Smooth muscle cell of the brain vasculature (primary cell): ENCODE results near the gene LGALS8.
"Not testable (repeated sequence)": the region's sequence is repeated elsewhere in the genome, so short reads cannot be mapped to it uniquely, and the experiment has no call there.

Experiments used
- DNase-seq: peaks from one replicate; pipeline ENCODE4 v3.0.0-alpha.2; 2012; ENCODE audit warnings: low read depth, low spot score

LGALS8 gene

GRCh38 chr1:236523704-236524141 is at the start of gene LGALS8:
TSS of gene LGALS8 (plus strand) at chr1:236523982. CDS start at chr1:236526071, 2,089 bp downstream.
- DNase-seq: peak; percentile 49

GRCh38 chr1:236476019-236476418 is 47.8 kb upstream of the LGALS8 start:
- DNase-seq: no peak

GRCh38 chr1:236480758-236481436 is 42.9 kb upstream of the LGALS8 start:
- no peak for DNase-seq

GRCh38 chr1:236484310-236484971 is 39.3 kb upstream of the LGALS8 start:
- DNase-seq: no peak

- no peak for DNase-seq
These were observed 37.3 kb upstream of the LGALS8 start for GRCh38 chr1:236486356-236487002.

GRCh38 chr1:236489161-236489560 is 34.6 kb upstream of the LGALS8 start:
- not testable (repeated sequence) for DNase-seq

- no peak for DNase-seq
These were observed 33.9 kb upstream of the LGALS8 start for GRCh38 chr1:236489710-236490377.

GRCh38 chr1:236491469-236492136 is 32.2 kb upstream of the LGALS8 start:
- no peak for DNase-seq

- no peak for DNase-seq
These were observed 31.4 kb upstream of the LGALS8 start for GRCh38 chr1:236492378-236492777.

- no peak for DNase-seq
These were observed 29.7 kb upstream of the LGALS8 start for GRCh38 chr1:236494082-236494481.

- DNase-seq: no peak
These were observed 29.0 kb upstream of the LGALS8 start for GRCh38 chr1:236494586-236495466.

GRCh38 chr1:236495467-236496112 is 28.2 kb upstream of the LGALS8 start:
- no peak for DNase-seq

GRCh38 chr1:236497908-236498307 is 25.9 kb upstream of the LGALS8 start:
- no peak for DNase-seq

GRCh38 chr1:236501093-236501492 is 22.7 kb upstream of the LGALS8 start:
- DNase-seq: no peak

GRCh38 chr1:236502579-236502971 is 21.2 kb upstream of the LGALS8 start:
- no peak for DNase-seq

GRCh38 chr1:236502972-236503639 is 20.7 kb upstream of the LGALS8 start:
- DNase-seq: peak; percentile 52

GRCh38 chr1:236504338-236504737 is 19.4 kb upstream of the LGALS8 start:
- DNase-seq: not testable (repeated sequence)

- DNase-seq: no peak
These were observed 16.6 kb upstream of the LGALS8 start for GRCh38 chr1:236507022-236507700.

- no peak for DNase-seq
These were observed 15.2 kb upstream of the LGALS8 start for GRCh38 chr1:236508593-236509027.
